ENCODE data around the gene IER3IP1. TPM values are rescaled to one million over a fixed set of nuclear protein-coding genes. Genes with fewer than 3 reads are reported as not detected.

IER3IP1 gene
- total RNA-seq, 1 experiment from 2014 or later: 41.3 TPM

DNA sequence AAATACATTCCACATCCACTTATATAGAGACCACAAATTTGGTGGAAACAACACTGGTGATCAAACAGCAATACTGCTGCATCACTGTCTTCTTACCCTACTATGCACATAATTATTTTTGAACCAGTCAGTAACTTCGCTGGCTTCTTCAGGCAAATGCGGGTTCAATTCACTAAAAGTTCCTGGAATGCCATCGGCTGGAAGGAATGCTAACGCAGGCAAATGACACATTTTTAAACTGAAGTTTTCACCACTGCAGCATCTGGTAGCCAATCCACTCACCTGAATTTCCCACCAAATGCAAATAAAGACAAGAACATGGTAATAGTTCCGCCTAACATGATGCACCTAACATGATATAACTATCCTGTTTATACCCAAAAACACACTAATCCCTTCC lies 15.9 kb downstream of the IER3IP1 start:
- DNase-seq (ENCODE audit: low read depth): no peak

GRCh38 chr18:47158404-47158803 lies 17.8 kb downstream of the IER3IP1 start:
- DNase-seq (ENCODE audit: low read depth): peak; percentile 32

DNA sequence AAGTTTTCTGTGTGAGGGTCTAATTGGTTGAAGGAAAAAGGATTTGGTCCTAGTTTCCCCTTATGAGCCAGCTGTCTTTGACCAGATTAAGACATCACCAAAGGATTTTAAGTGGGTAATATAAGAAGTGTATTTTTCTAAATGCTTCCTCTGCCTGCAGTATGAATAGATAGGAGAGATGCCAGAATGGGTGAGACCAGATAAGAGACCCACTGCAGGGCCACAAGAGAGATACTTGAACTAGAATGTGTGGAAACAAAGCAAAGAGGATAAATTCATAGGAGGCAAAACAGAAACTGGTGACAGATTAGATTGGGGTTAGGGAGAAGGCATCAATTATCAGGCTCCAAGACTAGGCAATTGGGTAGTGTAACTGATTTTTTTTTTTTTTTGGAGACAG lies 24.7 kb downstream of the IER3IP1 start:
- DNase-seq (ENCODE audit: low read depth): no peak

GRCh38 chr18:47150824-47151366 lies 25.3 kb downstream of the IER3IP1 start:
- DNase-seq (ENCODE audit: low read depth): no peak

GRCh38 chr18:47150029-47150823 lies 25.9 kb downstream of the IER3IP1 start, which contains the start of gene HDHD2:
HDHD2 (minus strand) TSS chr18:47150500; CDS start chr18:47136439, 14,061 bp downstream.
- DNase-seq (ENCODE audit: low read depth): peak; percentile 77

- DNase-seq (ENCODE audit: low read depth): peak; percentile 44
Observed at GRCh38 chr18:47149457-47150028, 26.6 kb downstream of the IER3IP1 start.

DNA sequence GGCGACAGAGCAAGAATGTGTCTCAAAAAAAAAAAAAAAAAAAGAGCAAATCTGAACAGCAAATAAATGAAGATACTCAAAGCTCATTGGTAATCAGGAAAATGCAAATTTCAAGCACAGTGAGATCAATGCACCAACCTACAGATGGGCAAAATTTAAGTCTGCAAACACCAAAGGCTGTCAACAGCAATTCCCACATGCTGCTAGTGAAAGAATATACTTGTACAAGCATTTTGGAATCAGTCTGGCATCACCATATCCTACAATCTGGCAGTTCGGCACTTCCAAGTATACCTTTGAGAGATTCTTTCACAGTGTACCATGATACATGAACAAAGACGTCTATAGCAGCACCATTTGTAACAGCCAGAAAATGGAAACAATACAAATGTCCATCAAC lies 30.0 kb downstream of the IER3IP1 start:
- no peak for DNase-seq (ENCODE audit: low read depth)

- no peak for DNase-seq (ENCODE audit: low read depth)
Observed at GRCh38 chr18:47143899-47144485, 32.2 kb downstream of the IER3IP1 start.

GRCh38 chr18:47143153-47143552 lies 33.0 kb downstream of the IER3IP1 start:
- no peak for DNase-seq (ENCODE audit: low read depth)

GRCh38 chr18:47141289-47141688 lies 34.9 kb downstream of the IER3IP1 start:
- DNase-seq (ENCODE audit: low read depth): no peak

- DNase-seq (ENCODE audit: low read depth): no peak
Observed at GRCh38 chr18:47121146-47121545, 55.0 kb downstream of the IER3IP1 start.

GRCh38 chr18:47120428-47120827 lies 55.7 kb downstream of the IER3IP1 start:
- no peak for DNase-seq (ENCODE audit: low read depth)

DNA sequence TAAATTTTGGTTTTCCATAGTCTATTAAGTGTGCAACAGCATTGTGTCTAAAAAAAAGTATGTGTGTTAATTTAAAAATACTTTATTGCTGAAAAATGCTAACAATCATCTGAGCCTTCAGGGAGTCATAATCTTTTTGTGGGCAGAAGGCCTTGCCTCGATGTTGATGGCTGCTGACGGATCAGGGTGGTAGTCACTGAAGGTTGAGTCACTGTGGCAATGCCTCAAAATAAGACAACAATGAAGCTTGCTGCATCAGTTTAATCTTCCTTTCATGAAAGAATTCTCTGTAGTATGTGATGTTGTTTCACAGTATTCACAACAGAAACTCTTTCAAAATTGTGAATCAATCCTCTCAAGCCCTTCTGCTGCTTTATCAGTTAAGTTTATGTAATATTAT lies 57.2 kb downstream of the IER3IP1 start:
- peak; percentile 6 for DNase-seq (ENCODE audit: low read depth)

GRCh38 chr18:47115205-47115604 lies 61.0 kb downstream of the IER3IP1 start:
- no peak for DNase-seq (ENCODE audit: low read depth)

DNA sequence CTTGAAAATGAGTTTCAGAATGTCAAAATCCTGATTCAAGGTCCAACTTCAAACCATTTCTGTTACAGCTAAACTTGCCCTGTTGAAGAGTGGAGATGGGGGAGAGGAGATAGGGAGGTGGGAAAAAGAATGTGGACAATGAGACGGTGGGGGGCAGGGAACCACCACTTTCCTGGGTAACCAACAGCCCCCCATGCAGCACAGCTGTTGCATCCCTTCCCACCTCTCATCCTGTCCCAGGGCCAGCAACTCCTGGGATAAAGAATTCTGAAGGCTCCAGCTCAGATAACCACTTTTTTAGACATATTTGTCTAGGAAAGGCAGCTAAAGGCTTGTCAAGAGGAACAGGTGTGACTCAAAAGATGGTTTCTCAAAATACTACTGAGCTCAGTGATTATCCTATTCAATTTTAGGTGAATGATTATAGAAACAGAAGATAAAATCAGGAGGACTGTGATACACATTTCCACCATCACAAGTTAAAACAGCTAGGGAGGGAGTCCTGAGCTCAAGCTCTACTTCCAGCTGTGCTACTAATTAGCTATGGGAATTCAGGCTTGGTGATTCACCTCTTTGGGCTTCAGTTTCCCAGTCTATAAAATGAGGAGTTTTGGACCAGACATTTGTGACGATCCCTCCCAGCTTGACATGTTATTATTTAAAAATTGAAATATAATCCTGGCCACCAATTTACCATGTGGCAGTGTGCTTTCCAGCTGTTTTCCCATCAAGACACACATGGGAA lies 62.2 kb downstream of the IER3IP1 start:
- DNase-seq (ENCODE audit: low read depth): peak; percentile 2

GRCh38 chr18:47110492-47111274 lies 65.5 kb downstream of the IER3IP1 start:
- DNase-seq (ENCODE audit: low read depth): no peak

- DNase-seq (ENCODE audit: low read depth): no peak
Observed at GRCh38 chr18:47109720-47110119, 66.4 kb downstream of the IER3IP1 start.

DNA sequence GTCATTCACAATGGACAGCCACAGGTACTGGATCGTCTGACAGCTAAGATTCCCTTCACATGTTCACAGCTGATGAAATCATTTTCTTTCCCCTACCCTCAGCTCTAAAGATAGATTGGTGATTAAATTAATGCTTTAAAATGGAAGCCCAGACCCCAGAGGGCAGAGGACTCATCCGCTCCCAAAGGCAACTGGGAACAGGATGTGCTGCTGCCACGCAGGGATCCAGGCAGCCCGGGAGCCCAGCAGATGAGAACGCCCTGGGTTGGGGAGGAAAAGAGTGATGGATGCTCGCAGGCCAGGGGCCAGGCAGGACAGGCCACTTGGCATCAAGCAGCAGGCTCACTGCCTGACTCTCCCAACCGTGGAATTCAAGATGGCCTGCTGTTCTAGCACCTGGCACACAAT lies 67.2 kb downstream of the IER3IP1 start:
- DNase-seq (ENCODE audit: low read depth): no peak

- no peak for DNase-seq (ENCODE audit: low read depth)
Observed at GRCh38 chr18:47108373-47108772, 67.8 kb downstream of the IER3IP1 start.
